IMR-90 (cell line): ENCODE measurements around the gene FBXO40. TPM values are rescaled to one million over a fixed set of nuclear protein-coding genes. Genes with fewer than 3 reads are reported as not detected.

Source experiments
- ATAC-seq: fragments of 200-7000 bp; cut with Tn5 transposase; 2 replicates; pipeline ENCODE4 v1.9.1; 2020; ENCODE audit warnings: low read depth, mild to moderate bottlenecking, moderate library complexity
- BruUV-seq: library from RNA; stranded (reverse); fragments of 400-500 nt; replicated peaks from 2 replicates; lab custom pipeline; 2021; lab: Mats Ljungman, UMichigan
- CTCF ChIA-PET: fragments of 300-600 bp; formaldehyde crosslinking; extraction: SDS; loops from one replicate; lab custom pipeline; 2021; ENCODE audit warnings: antibody characterized with exemption; lab: Yijun Ruan, JAX
- POLR2A ChIA-PET: fragments of 300-600 bp; sonication (Branson Sonifier 250); formaldehyde crosslinking; loops from one replicate; lab custom pipeline; 2022; ENCODE audit warnings: antibody characterized with exemption; ENCODE audit not compliant: unreplicated experiment; lab: Charles Lee
- DNase-seq: peaks from one replicate; pipeline ENCODE4 v3.0.0; 2013
- H2AFZ ChIP-seq: replicated peaks from 2 replicates; pipeline ENCODE3; 2013; ENCODE audit warnings: low read length, mild to moderate bottlenecking; ENCODE audit not compliant: poor library complexity
- H2AK5ac ChIP-seq: 2 replicates; pipeline ENCODE4 v1.6.1; 2013; ENCODE audit warnings: low read depth, low read length, inconsistent platforms
- H2AK9ac ChIP-seq: replicated peaks from 2 replicates; pipeline ENCODE3; 2013; ENCODE audit warnings: mild to moderate bottlenecking, low read depth, low read length, moderate library complexity; ENCODE audit not compliant: poor library complexity
- H2BK120ac ChIP-seq: 2 replicates; pipeline ENCODE4 v1.6.1; 2013; ENCODE audit warnings: low read depth, low read length, inconsistent platforms
- H2BK15ac ChIP-seq: 3 replicates; pipeline ENCODE4 v1.6.1; 2013; ENCODE audit warnings: low read depth, low read length, inconsistent platforms
- H2BK20ac ChIP-seq: 2 replicates; pipeline ENCODE4 v1.6.1; 2013; ENCODE audit warnings: low read depth, mild to moderate bottlenecking, inconsistent platforms, low read length, moderate library complexity
- H2BK5ac ChIP-seq: 2 replicates; pipeline ENCODE4 v1.6.1; 2013; ENCODE audit warnings: mild to moderate bottlenecking, low read depth, low read length, inconsistent platforms; ENCODE audit not compliant: poor library complexity, severe bottlenecking
- H3K14ac ChIP-seq: replicated peaks from 2 replicates; pipeline ENCODE4 v1.6.1; 2013; ENCODE audit warnings: low read depth, low read length, inconsistent platforms
- H3K18ac ChIP-seq: 2 replicates; pipeline ENCODE4 v1.6.1; 2013; ENCODE audit warnings: low read depth, low read length, control low read depth
- H3K23ac ChIP-seq: 2 replicates; pipeline ENCODE4 v1.6.1; 2013; ENCODE audit warnings: low read depth, low read length, inconsistent platforms
- H3K27ac ChIP-seq: 2 replicates; pipeline ENCODE4 v1.5.1; 2013; ENCODE audit warnings: mild to moderate bottlenecking, control low read depth, low read length; ENCODE audit not compliant: insufficient read depth
- H3K27me3 ChIP-seq: 2 replicates; pipeline ENCODE4 v1.6.1; 2013; ENCODE audit warnings: low read length; ENCODE audit not compliant: control insufficient read depth, insufficient read depth
- H3K36me3 ChIP-seq: 2 replicates; pipeline ENCODE4 v1.6.1; 2013; ENCODE audit warnings: low read length, mixed read lengths; ENCODE audit not compliant: control insufficient read depth, insufficient read depth
- H3K4ac ChIP-seq: 2 replicates; pipeline ENCODE4 v1.6.1; 2013; ENCODE audit warnings: low read depth, low read length, inconsistent platforms
- H3K4me1 ChIP-seq: 2 replicates; pipeline ENCODE4 v1.6.1; 2013; ENCODE audit warnings: low read length, mixed read lengths; ENCODE audit not compliant: control insufficient read depth, insufficient read depth
- H3K4me2 ChIP-seq: 2 replicates; pipeline ENCODE4 v1.6.1; 2013; ENCODE audit warnings: low read depth, mild to moderate bottlenecking, control low read depth, low read length, moderate library complexity
- H3K4me3 ChIP-seq: 2 replicates; pipeline ENCODE4 v1.5.1; 2013; ENCODE audit warnings: low read depth, mild to moderate bottlenecking, control low read depth, low read length, moderate library complexity; ENCODE audit not compliant: insufficient read depth
- H3K56ac ChIP-seq: 2 replicates; pipeline ENCODE4 v1.6.1; 2013; ENCODE audit warnings: low read length, inconsistent platforms; ENCODE audit not compliant: insufficient read depth; ENCODE audit errors: extremely low read depth
- H3K79me1 ChIP-seq, 2 experiments: 2 replicates each; pipeline ENCODE4 v1.6.1; 2013; ENCODE audit warnings: low read length in 2 of 2, inconsistent platforms in 1 of 2, low read depth in 1 of 2
- H3K9ac ChIP-seq: 2 replicates; pipeline ENCODE4 v1.6.1; 2013; ENCODE audit warnings: low read depth, low read length, control low read depth
- H3K9me1 ChIP-seq: 2 replicates; pipeline ENCODE4 v1.6.1; 2013; ENCODE audit warnings: low read length, inconsistent platforms; ENCODE audit not compliant: insufficient read depth
- H3K9me3 ChIP-seq: 2 replicates; pipeline ENCODE4 v1.6.1; 2013; ENCODE audit warnings: low read length; ENCODE audit not compliant: control insufficient read depth, insufficient read depth
- H4K20me1 ChIP-seq: 2 replicates; pipeline ENCODE4 v1.6.1; 2013; ENCODE audit warnings: low read length, inconsistent platforms; ENCODE audit not compliant: insufficient read depth
- H4K5ac ChIP-seq: 2 replicates; pipeline ENCODE4 v1.6.1; 2013; ENCODE audit warnings: mild to moderate bottlenecking, low read depth, low read length, control low read depth
- H4K8ac ChIP-seq, 2 experiments: 2 replicates each; pipeline ENCODE4 v1.6.1; 2013; ENCODE audit warnings: low read depth in 2 of 2, low read length in 2 of 2, control low read depth in 1 of 2, inconsistent platforms in 1 of 2
- H4K91ac ChIP-seq: 2 replicates; pipeline ENCODE4 v1.6.1; 2013; ENCODE audit warnings: low read depth, low read length, inconsistent platforms; ENCODE audit not compliant: insufficient read depth
- CHD1 ChIP-seq: IDR thresholded peaks from 2 replicates; pipeline ENCODE4 v1.6.1; 2012; ENCODE audit warnings: low read depth, low read length, improper control_type of control experiment
- SMC3 ChIP-seq: fragments of 150-350 bp; IDR thresholded peaks from 2 replicates; pipeline ENCODE4 v1.6.1; 2016; ENCODE audit warnings: low read depth, mild to moderate bottlenecking, antibody characterized with exemption, low read length, moderate library complexity
- WGBS, 2 experiments: methylation state at CpG; one replicate each; pipeline versions ENCODE4 v1.1.5 to v1.1.7; 2013; ENCODE audit warnings: missing lambda C conversion rate in 2 of 2; ENCODE audit not compliant: insufficient read length in 1 of 2; ENCODE audit errors: extremely low coverage in 2 of 2; 5-methylcytosine and 5-hydroxymethylcytosine counted together
- dilution Hi-C: fragments of 300-500 bp; cut with HindIII; formaldehyde crosslinking; loops from one replicate; pipeline ENCODE4 v1.14.3; 2018; ENCODE audit warnings: low sequenced_read_pairs; ENCODE audit not compliant: unreplicated experiment
- in situ Hi-C: fragments of 300-500 bp; cut with MboI; formaldehyde crosslinking; loops from 3 replicates; pipeline ENCODE4 v1.14.3; 2019; ENCODE audit warnings: low sequenced_read_pairs, inconsistent platforms, mixed read lengths
- intact Hi-C: fragments of 100-400 bp; cut with micrococcal nuclease; formaldehyde crosslinking; loops from 2 replicates; pipeline ENCODE4 v1.10.0; 2022
- polyA plus RNA-seq, 3 experiments: library from polyadenylated mRNA; depleted of rRNA; stranded (reverse); fragments of >200 nt; gene quantifications; 2 replicates each; pipeline ENCODE4 v1.2.3, GENCODE V29; 2012; ENCODE audit warnings: low replicate concordance in 1 of 3
- total RNA-seq: library from RNA; depleted of rRNA; stranded (reverse); fragments of >200 nt; gene quantifications from 2 replicates; pipeline ENCODE4 v1.2.3, GENCODE V29; 2012

Gene FBXO40
- total and polyA plus RNA-seq, 2 of the 4 experiments (the other 2 are of a cell fraction) = not detected

DNA sequence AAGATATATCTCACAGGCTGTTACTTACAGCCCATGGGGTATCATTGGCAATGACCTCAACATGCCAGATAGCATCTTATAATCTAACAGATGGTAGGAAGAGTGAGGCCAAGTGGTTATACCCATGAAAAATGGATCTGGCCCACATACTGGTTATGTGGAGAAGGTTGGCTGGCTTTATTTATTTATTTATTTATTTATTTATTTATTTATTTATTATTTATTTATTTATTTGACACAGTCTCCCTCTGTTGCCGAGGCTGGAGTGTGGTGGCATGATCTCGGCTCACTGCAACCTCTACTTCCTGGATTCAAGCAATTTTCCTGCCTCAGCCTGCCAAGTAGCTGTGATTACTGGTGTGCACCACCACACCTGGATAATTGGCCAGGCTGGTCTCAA is 11.6 kb downstream of the FBXO40 start:
- Histone ChIP-seq H4K91ac (no peak overlapping the region), H3K27me3 (no peaks in the 10 kb centered on the region), H3K9me1 (no peaks in the 10 kb centered on the region), H4K5ac (no peak overlapping the region), H2AK9ac (no peak overlapping the region), H4K20me1 (no peaks in the 10 kb centered on the region), H2BK20ac (no peak overlapping the region), H3K23ac (no peak overlapping the region), H3K4me2 (no peak overlapping the region), H2BK15ac (no peak overlapping the region), H3K4me1 (no peaks in the 10 kb centered on the region), H3K18ac (no peak overlapping the region), H3K9ac (no peak overlapping the region), H3K14ac (no peak overlapping the region), H3K9me3 (no peaks in the 10 kb centered on the region), H3K4me3 (no peak overlapping the region), H3K4ac (no peak overlapping the region), H3K56ac (no peak overlapping the region), H2BK120ac (no peak overlapping the region), H3K79me1 (no peaks in the 10 kb centered on the region), H4K8ac (no peak overlapping the region), H2AFZ (no peak overlapping the region), H3K27ac (no peak overlapping the region), H2BK5ac (no peak overlapping the region), H2AK5ac (no peak overlapping the region), H3K36me3 (no peaks in the 10 kb centered on the region)
- CTCF ChIA-PET = no interaction called here
- POLR2A ChIA-PET = no interaction called here
- in situ Hi-C loops = no loop called here
- WGBS, 2 experiments = 40% methylated on average over 1 of the region's 2 CpGs; no CpG with 5 or more reads in 1 of the 2 experiments
- intact Hi-C loops = no loop called here
- no peak for TF ChIP-seq SMC3
- no peak for TF ChIP-seq CHD1
- DNase-seq (no peak), ATAC-seq (no peak)
- BruUV-seq = no TSS peak
- dilution Hi-C loops = no loop called here
